Gastroesophageal sphincter (tissue), 4 donors: ENCODE results near the gene NCKIPSD. TPM values are rescaled to one million over a fixed set of nuclear protein-coding genes. Genes with fewer than 3 reads are reported as not detected.

ENCODE experiments used
- ATAC-seq: fragments of 150-250 bp; one replicate; pipeline ENCODE4 v1.9.1; 2016; ENCODE audit warnings: mild to moderate bottlenecking, moderate library complexity
- H3K27ac ChIP-seq, 4 donors: fragments of 200-600 bp; sonication (generic) in 3 of 4; 1 replicate in 3 of 4; 2 replicates in 1 of 4; pipeline ENCODE4 v1.5.1; 2016 to 2019
- H3K27me3 ChIP-seq: fragments of 200-600 bp; sonication (generic); one replicate; pipeline ENCODE4 v1.5.1; 2019
- H3K36me3 ChIP-seq, 2 donors: fragments of 200-600 bp; sonication (generic); one replicate each; pipeline ENCODE4 v1.5.1; 2019; ENCODE audit warnings: control low read depth in 1 of 2
- H3K4me1 ChIP-seq, 3 donors: fragments of 200-600 bp; sonication (generic); 1 replicate in 2 of 3; 2 replicates in 1 of 3; pipeline ENCODE4 v1.5.1; 2016 to 2019; ENCODE audit warnings: control low read depth in 2 of 3
- H3K4me3 ChIP-seq, 2 donors: fragments of 200-600 bp; sonication (generic); one replicate each; pipeline ENCODE4 v1.5.1; 2019; ENCODE audit warnings: mild to moderate bottlenecking in 1 of 2, moderate library complexity in 1 of 2
- H3K9me3 ChIP-seq, 3 donors: fragments of 200-600 bp; sonication (generic); one replicate each; pipeline ENCODE4 v1.5.1; 2017 to 2019; ENCODE audit warnings: control low read depth in 2 of 3
- EP300 ChIP-seq: sonication (generic); formaldehyde crosslinking; IDR thresholded peaks from one replicate; pipeline ENCODE4 v1.6.1; 2017; ENCODE audit warnings: antibody characterized with exemption, mild to moderate bottlenecking
- POLR2A ChIP-seq, 2 donors: fragments of 450-650 bp; IDR thresholded peaks; one replicate each; pipeline ENCODE4 v1.6.1; 2017; ENCODE audit warnings: antibody characterized with exemption in 2 of 2, mild to moderate bottlenecking in 2 of 2, moderate library complexity in 1 of 2
- POLR2AphosphoS5 ChIP-seq: sonication (generic); formaldehyde crosslinking; IDR thresholded peaks from one replicate; pipeline ENCODE4 v1.6.1; 2017; ENCODE audit warnings: antibody characterized with exemption
- WGBS, 2 donors: methylation state at CpG; one replicate each; pipeline ENCODE4 v1.1.5; 2018; ENCODE audit warnings: low coverage in 1 of 2; 5-methylcytosine and 5-hydroxymethylcytosine counted together
- total RNA-seq, 4 donors: library from RNA; depleted of rRNA; stranded (reverse); fragments of >200 nt; gene quantifications; one replicate each; pipeline ENCODE4 v1.1.0, GENCODE V29; 2016
- TF ChIP-seq, protein P1 (sequence below), 4 experiments: fragments of 200-600 bp in 2 of 4; fragments of 450-650 bp in 2 of 4; sonication (generic) in 1 of 4; IDR thresholded peaks; one replicate each; pipeline ENCODE4 v1.5.1; 2017 to 2019; ENCODE audit warnings: antibody characterized with exemption in 4 of 4, mild to moderate bottlenecking in 2 of 4, moderate library complexity in 2 of 4

NCKIPSD gene
- total RNA-seq, 4 donors from 2014 or later, result 19.0 to 32.5 (median 21.1) TPM

DNA sequence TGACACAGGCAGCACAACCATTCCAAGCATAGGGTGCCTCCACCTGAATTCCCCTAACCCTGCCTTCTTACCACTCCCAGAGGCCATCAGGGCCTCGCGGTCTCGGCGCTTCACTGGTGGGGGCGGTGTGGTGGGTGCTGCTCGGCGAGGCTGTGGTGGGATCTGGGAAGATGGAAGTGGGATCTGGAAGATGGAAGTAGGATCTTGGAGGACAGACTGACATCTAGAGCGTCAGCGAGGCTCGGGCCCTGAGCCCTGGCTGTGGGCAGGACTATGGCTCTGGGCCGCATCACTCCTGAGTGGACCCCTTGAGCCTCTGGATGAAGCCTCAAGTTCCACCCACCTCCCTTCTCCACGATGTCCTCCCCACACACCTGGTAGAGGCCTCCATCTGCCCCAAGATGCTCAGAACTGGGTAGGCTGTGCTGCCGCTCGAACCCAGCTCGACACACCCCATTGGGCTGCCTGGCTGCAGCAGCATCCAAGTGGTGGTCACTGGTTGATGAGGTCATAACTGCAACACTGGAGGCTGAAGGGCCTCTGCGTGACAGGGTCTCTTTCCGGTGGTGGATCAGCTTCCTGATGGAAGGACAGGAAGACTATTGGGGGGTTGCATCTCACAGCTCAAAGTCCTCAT is 3.6 kb downstream of the NCKIPSD start:
- no peak for ATAC-seq
- Histone ChIP-seq H3K27me3 (no peaks in the 10 kb centered on the region), H3K9me3 (no peaks in the 10 kb centered on the region), H3K36me3 (peaks cover 0 to 57% of the 10 kb centered on the region in 2 donors), H3K27ac (no peak overlapping the region), H3K4me1 (peaks cover 0 to 39% (median 22%) of the 10 kb centered on the region in 3 donors), H3K4me3 (no peak overlapping the region)
- no CpG with 5 or more reads among the region's 17 CpGs for WGBS, 2 donors
- no peak for TF ChIP-seq EP300

DNA sequence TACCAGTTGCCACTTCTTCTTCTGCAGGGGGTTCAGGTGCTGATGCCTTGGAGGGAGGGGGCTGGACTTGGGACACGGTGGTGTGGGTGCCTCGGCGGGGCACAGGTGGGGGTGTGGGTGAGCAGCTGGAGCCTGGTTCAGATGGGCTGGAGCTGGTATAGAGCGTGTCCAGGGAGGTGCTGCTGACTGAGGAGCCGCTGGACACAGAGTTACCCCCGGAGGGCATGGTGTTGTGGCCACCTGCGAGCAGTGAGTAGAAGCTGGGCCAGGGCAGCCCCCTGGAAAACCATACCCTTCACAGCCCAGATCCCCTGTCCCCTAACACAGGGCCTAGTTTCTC is 4.2 kb downstream of the NCKIPSD start:
- TF ChIP-seq POLR2A (IDR thresholded peaks at IDR 0.05), result no peak
- TF ChIP-seq POLR2AphosphoS5, result no peak
- TF ChIP-seq, protein P1, sequence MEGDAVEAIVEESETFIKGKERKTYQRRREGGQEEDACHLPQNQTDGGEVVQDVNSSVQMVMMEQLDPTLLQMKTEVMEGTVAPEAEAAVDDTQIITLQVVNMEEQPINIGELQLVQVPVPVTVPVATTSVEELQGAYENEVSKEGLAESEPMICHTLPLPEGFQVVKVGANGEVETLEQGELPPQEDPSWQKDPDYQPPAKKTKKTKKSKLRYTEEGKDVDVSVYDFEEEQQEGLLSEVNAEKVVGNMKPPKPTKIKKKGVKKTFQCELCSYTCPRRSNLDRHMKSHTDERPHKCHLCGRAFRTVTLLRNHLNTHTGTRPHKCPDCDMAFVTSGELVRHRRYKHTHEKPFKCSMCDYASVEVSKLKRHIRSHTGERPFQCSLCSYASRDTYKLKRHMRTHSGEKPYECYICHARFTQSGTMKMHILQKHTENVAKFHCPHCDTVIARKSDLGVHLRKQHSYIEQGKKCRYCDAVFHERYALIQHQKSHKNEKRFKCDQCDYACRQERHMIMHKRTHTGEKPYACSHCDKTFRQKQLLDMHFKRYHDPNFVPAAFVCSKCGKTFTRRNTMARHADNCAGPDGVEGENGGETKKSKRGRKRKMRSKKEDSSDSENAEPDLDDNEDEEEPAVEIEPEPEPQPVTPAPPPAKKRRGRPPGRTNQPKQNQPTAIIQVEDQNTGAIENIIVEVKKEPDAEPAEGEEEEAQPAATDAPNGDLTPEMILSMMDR (IDR thresholded peaks at IDR 0.05), result no peak
- TF ChIP-seq EP300, result no peak
- 97% methylated on average over 4 of the region's 7 CpGs; no CpG with 5 or more reads in 1 of the 2 donors for WGBS, 2 donors
- Histone ChIP-seq H3K4me1 (peaks cover 0 to 33% (median 19%) of the 10 kb centered on the region in 3 donors), H3K9me3 (no peaks in the 10 kb centered on the region), H3K27ac (no peak overlapping the region), H3K36me3 (peaks cover 0 to 62% of the 10 kb centered on the region in 2 donors), H3K4me3 (no peak overlapping the region), H3K27me3 (no peaks in the 10 kb centered on the region)
- no peak for ATAC-seq

DNA sequence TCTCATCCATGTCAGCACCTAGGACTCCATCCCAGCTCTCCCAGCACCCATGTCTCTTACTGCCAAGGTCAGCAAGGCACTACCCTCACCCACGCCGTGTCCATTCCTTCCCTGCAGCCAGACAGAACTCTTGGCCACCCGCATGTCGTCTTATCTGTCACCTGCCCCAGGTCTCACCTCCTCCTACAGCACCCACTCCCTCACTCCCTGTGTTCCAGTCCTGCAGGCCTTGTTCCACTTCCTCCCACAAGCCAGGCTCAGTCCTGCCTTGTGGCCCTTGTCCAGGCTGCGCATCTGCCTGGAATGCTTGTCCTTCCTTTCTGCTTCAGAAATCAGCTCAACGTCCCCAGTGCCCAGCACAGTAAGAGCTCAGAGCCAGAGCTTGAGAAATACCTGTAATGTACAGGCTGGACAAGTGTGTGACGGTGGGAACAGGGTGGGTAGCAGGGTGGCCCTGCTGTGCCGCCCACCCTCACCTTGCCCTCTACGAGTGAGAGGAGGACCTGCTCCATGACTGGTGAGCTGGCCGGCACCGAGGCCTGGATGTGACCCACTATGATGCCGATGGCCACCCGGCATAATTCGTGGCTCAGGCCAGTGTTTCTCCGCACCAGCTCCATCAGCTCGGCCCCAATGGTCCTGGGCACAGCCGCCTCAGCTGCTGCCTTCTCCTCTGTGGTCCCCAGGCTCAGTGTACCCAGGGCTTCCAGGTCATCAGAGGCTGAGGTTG is 4.7 kb downstream of the NCKIPSD start:
- Histone ChIP-seq H3K9me3 (no peaks in the 10 kb centered on the region), H3K4me1 (peaks cover 0 to 28% (median 16%) of the 10 kb centered on the region in 3 donors), H3K27ac (no peak overlapping the region), H3K4me3 (no peak overlapping the region), H3K27me3 (no peaks in the 10 kb centered on the region), H3K36me3 (peaks cover 0 to 68% of the 10 kb centered on the region in 2 donors)
- 89 to 94% methylated on average over 3 to 6 of the region's 17 CpGs for WGBS, 2 donors
- ATAC-seq, result no peak
- TF ChIP-seq POLR2A (IDR thresholded peaks at IDR 0.05) (no peak), EP300 (no peak), POLR2AphosphoS5 (no peak)
- TF ChIP-seq, protein P1 (IDR thresholded peaks at IDR 0.05), result no peak

DNA sequence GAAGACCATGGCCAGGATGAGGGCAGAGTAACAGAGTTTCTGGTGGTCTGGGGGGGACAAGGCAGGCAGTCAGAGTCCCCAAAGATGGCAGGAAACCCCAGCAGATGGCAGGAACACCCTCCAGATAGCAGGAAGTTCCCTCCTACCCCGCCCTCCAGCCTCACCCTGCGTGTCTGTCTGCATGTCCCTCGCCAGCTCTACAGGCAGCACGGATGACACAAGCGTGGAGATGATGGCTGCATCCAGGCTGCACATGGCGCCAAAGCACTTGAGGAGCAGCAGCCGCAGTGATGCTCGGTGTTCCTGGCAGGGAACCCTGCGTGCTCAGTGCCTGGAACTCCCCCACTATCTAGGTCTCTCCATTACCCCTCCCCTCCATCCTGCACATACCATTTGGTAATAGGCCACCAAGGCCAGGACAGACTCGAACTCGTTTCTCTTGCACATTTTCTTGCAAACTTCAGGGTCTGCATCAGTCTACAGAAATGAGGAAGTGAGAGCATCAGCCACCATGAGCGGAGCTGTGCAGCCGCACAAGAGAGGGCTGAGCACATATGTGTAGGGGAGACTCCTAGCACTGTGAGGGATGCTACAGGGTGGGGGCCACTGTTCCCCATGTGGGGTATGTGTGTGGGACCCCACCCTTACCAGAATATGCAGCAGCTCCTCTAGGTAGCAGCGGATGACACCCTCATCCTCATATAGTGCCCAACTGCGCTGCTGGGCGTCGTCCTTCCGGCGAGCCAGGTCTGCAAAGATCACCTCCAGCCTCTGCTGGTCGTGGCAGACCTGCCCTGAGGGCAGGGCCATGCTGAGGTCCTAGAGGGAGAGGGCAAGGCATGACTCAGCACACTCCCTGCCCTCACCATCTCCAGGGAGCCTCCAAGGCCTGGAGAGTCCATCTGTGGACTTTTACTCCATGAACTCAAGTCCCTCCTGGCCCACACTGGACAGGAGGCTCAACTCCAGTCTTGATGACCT is 6.0 kb downstream of the NCKIPSD start:
- peaks cover 0 to 19% (median 13%) of the 10 kb centered on the region in 3 donors for H3K4me1 ChIP-seq
- no peaks in the 10 kb centered on the region for H3K9me3 ChIP-seq
- TF ChIP-seq POLR2AphosphoS5 (no peak), POLR2A (IDR thresholded peaks at IDR 0.05) (no peak), EP300 (no peak)
- TF ChIP-seq, protein P1 (IDR thresholded peaks at IDR 0.05), result no peak
- H3K4me3 ChIP-seq, result no peak overlapping the region
- H3K36me3 ChIP-seq, result peaks cover 0 to 76% of the 10 kb centered on the region in 2 donors
- ATAC-seq, result no peak
- H3K27ac ChIP-seq, result no peak overlapping the region
- WGBS, 2 donors, result 79 to 95% methylated on average over 3 to 11 of the region's 20 CpGs
- H3K27me3 ChIP-seq, result no peaks in the 10 kb centered on the region
